ENCODE data around the gene CC2D2B. TPM values are rescaled to one million over a fixed set of nuclear protein-coding genes. Genes with fewer than 3 reads are reported as not detected.
A peak's percentile ranks its signal among the peaks of the same experiment; 100 is the strongest.

Gene CC2D2B
- total RNA-seq, 1 donor from 2014 or later: 0.18 TPM

DNA sequence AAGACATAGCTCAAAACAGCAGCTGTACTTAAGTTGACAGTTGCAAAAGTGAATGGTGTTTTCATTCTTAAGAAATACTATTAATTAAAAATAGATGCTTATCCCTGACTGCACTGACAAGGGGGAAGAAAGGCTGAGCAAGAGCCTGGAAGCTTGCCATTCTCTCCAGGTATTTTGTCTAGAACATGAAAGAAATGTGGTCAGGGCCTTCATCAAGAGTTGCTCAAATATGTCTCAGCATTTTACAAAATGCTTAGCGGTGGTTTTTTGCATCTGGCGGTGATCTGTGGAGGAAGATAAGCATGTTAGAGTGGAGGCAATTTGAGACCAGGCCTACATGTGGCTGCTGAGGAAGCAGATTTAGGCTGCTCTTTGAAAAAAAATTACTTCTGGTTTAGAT, 46.4 kb upstream of the CC2D2B start:
- Mint-ChIP-seq H3K4me1 (ENCODE audit: low read depth, unreplicated experiment) (peaks cover 2% of the 10 kb centered on the region), H3K9me3 (ENCODE audit: unreplicated experiment) (no peaks in the 10 kb centered on the region), H3K27ac (ENCODE audit: unreplicated experiment) (no peak overlapping the region), H3K36me3 (ENCODE audit: low read depth, unreplicated experiment) (no peaks in the 10 kb centered on the region), H3K27me3 (ENCODE audit: low read depth, unreplicated experiment) (no peaks in the 10 kb centered on the region), H3K4me3 (ENCODE audit: unreplicated experiment) (no peak overlapping the region)
- peak; percentile 76 for DNase-seq (ENCODE audit: low read depth)
- H3K27me3 ChIP-seq (ENCODE audit: insufficient read depth, low read length): no peaks in the 10 kb centered on the region
- no peak overlapping the region for H3K27ac ChIP-seq (ENCODE audit: low read depth, low read length)
- H4K20me1 ChIP-seq (ENCODE audit: insufficient read depth, low read length): no peaks in the 10 kb centered on the region
- H3K79me2 ChIP-seq (ENCODE audit: insufficient read depth, low read length): no peaks in the 10 kb centered on the region
- no peak for FAIRE-seq
- no peak for TF ChIP-seq CTCF (IDR thresholded peaks at IDR 0.05; ENCODE audit: insufficient read depth, low read depth, low read length)
- no peak for TF ChIP-seq EZH2 (IDR thresholded peaks at IDR 0.05; ENCODE audit: insufficient read depth, low read length)
- no peak overlapping the region for H3K4me3 ChIP-seq (ENCODE audit: insufficient read depth, low read depth, low read length)
- no peak overlapping the region for H3K4me2 ChIP-seq (ENCODE audit: low read length)
- H3K4me1 ChIP-seq (ENCODE audit: insufficient read depth, low read length): no peaks in the 10 kb centered on the region
- no peak overlapping the region for H3K9ac ChIP-seq (ENCODE audit: low read length)
- H2AFZ ChIP-seq (ENCODE audit: low read depth, low read length): no peak overlapping the region
- H3K36me3 ChIP-seq (ENCODE audit: insufficient read depth, low read length): no peaks in the 10 kb centered on the region
- H3K9me3 ChIP-seq (ENCODE audit: insufficient read depth, low read depth, low read length): no peaks in the 10 kb centered on the region

- no peaks in the 10 kb centered on the region for H3K79me2 ChIP-seq (ENCODE audit: insufficient read depth, low read length)
- no peaks in the 10 kb centered on the region for H4K20me1 ChIP-seq (ENCODE audit: insufficient read depth, low read length)
- peak overlapping the region; percentile 49 for H3K4me2 ChIP-seq (ENCODE audit: low read length)
- no peaks in the 10 kb centered on the region for H3K4me1 ChIP-seq (ENCODE audit: insufficient read depth, low read length)
- Mint-ChIP-seq H3K4me3 (ENCODE audit: unreplicated experiment) (no peak overlapping the region), H3K4me1 (ENCODE audit: low read depth, unreplicated experiment) (peaks cover 2% of the 10 kb centered on the region), H3K27me3 (ENCODE audit: low read depth, unreplicated experiment) (no peaks in the 10 kb centered on the region), H3K9me3 (ENCODE audit: unreplicated experiment) (no peaks in the 10 kb centered on the region), H3K36me3 (ENCODE audit: low read depth, unreplicated experiment) (no peaks in the 10 kb centered on the region), H3K27ac (ENCODE audit: unreplicated experiment) (peak overlapping the region; percentile 34)
- peak; percentile 67 for DNase-seq (ENCODE audit: low read depth)
- H3K9ac ChIP-seq (ENCODE audit: low read length): no peak overlapping the region
- H3K27ac ChIP-seq (ENCODE audit: low read depth, low read length): no peak overlapping the region
- no peak for TF ChIP-seq EZH2 (IDR thresholded peaks at IDR 0.05; ENCODE audit: insufficient read depth, low read length)
- peak; percentile 64 for TF ChIP-seq CTCF (IDR thresholded peaks at IDR 0.05; ENCODE audit: insufficient read depth, low read depth, low read length)
- no peaks in the 10 kb centered on the region for H3K36me3 ChIP-seq (ENCODE audit: insufficient read depth, low read length)
- no peak overlapping the region for H3K4me3 ChIP-seq (ENCODE audit: insufficient read depth, low read depth, low read length)
- H3K9me3 ChIP-seq (ENCODE audit: insufficient read depth, low read depth, low read length): no peaks in the 10 kb centered on the region
- no peak for FAIRE-seq
- peak overlapping the region; percentile 49 for H2AFZ ChIP-seq (ENCODE audit: low read depth, low read length)
- no peaks in the 10 kb centered on the region for H3K27me3 ChIP-seq (ENCODE audit: insufficient read depth, low read length)
These were observed 42.6 kb upstream of the CC2D2B start for GRCh38 chr10:95864906-95865813.

Measured in astrocyte (in vitro differentiated cells and primary cell).